ENCODE results near the gene SDE2. TPM values are rescaled to one million over a fixed set of nuclear protein-coding genes. Genes with fewer than 3 reads are reported as not detected.

The SDE2 gene
- polyA plus RNA-seq, 1 donor from 2014 or later = 18.6 TPM

DNA sequence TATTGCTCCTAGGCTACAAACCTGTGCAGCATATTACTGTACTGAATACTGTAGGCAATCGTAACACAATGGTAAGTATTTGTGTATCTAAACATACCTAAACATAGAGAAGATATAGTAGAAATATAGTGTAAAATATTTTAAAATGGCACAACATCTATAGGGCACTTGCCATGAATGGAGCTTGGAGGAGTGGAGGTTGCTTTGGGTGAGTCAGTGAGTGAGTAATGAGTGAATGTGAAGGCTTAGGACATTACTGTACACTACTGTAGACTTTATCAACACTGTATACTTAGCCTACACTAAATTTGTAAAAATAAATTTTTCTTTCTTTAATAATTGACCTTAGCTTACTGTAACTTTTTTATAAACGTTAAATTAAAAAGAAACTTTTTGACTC lies 66.1 kb downstream of the SDE2 start:
- H2AFZ ChIP-seq (ENCODE audit: low read depth, low read length) = no peak overlapping the region
- H3K9ac ChIP-seq (ENCODE audit: low read length) = no peak overlapping the region
- no peak overlapping the region for H3K27ac ChIP-seq (ENCODE audit: low read length)
- no peaks in the 10 kb centered on the region for H3F3A ChIP-seq (ENCODE audit: insufficient read depth, low read length, poor library complexity, severe bottlenecking)
- TF ChIP-seq EZH2 (IDR thresholded peaks at IDR 0.05; ENCODE audit: borderline replicate concordance, insufficient read depth, low read length, poor library complexity, severe bottlenecking) (no peak), RAD21 (conservative IDR thresholded peaks at IDR 0.05) (no peak), TAF1 (IDR thresholded peaks at IDR 0.05; ENCODE audit: low read depth) (no peak), MXI1 (conservative IDR thresholded peaks at IDR 0.05; ENCODE audit: poor library complexity, severe bottlenecking) (no peak), SMC3 (conservative IDR thresholded peaks at IDR 0.05; ENCODE audit: poor library complexity) (no peak)
- TF ChIP-seq, protein P1, sequence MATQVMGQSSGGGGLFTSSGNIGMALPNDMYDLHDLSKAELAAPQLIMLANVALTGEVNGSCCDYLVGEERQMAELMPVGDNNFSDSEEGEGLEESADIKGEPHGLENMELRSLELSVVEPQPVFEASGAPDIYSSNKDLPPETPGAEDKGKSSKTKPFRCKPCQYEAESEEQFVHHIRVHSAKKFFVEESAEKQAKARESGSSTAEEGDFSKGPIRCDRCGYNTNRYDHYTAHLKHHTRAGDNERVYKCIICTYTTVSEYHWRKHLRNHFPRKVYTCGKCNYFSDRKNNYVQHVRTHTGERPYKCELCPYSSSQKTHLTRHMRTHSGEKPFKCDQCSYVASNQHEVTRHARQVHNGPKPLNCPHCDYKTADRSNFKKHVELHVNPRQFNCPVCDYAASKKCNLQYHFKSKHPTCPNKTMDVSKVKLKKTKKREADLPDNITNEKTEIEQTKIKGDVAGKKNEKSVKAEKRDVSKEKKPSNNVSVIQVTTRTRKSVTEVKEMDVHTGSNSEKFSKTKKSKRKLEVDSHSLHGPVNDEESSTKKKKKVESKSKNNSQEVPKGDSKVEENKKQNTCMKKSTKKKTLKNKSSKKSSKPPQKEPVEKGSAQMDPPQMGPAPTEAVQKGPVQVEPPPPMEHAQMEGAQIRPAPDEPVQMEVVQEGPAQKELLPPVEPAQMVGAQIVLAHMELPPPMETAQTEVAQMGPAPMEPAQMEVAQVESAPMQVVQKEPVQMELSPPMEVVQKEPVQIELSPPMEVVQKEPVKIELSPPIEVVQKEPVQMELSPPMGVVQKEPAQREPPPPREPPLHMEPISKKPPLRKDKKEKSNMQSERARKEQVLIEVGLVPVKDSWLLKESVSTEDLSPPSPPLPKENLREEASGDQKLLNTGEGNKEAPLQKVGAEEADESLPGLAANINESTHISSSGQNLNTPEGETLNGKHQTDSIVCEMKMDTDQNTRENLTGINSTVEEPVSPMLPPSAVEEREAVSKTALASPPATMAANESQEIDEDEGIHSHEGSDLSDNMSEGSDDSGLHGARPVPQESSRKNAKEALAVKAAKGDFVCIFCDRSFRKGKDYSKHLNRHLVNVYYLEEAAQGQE (IDR thresholded peaks at IDR 0.05; ENCODE audit: borderline replicate concordance) = no peak
- H3K36me3 ChIP-seq (ENCODE audit: insufficient read depth, low read length) = no peaks in the 10 kb centered on the region
- H3K9me3 ChIP-seq (ENCODE audit: low read length) = no peaks in the 10 kb centered on the region
- H4K20me1 ChIP-seq (ENCODE audit: insufficient read depth) = no peaks in the 10 kb centered on the region
- H3K4me3 ChIP-seq (ENCODE audit: low read length) = no peak overlapping the region
- H3K9me2 ChIP-seq (ENCODE audit: insufficient read depth, low read length) = no peaks in the 10 kb centered on the region
- H3K27me3 ChIP-seq (ENCODE audit: insufficient read depth, low read depth, low read length) = no peaks in the 10 kb centered on the region
- no peak overlapping the region for H3K4me2 ChIP-seq (ENCODE audit: low read length)
- H3K79me2 ChIP-seq (replicated peaks; ENCODE audit: insufficient read depth, low read length) = no peaks in the 10 kb centered on the region

Small RNA genes within 50 kb of the gene (small RNA-seq; reads per million reads assigned to genes)
- gene AL117348.1 = 0 reads per million in 3 experiments
- gene NDUFA3P3 = 0 reads per million in 3 experiments

Other genes starting within 250 kb of the SDE2 start
- 1,603 and 1,838 TPM in 2 replicates for gene SRP9, start 221.5 kb downstream of the SDE2 start, polyA plus RNA-seq
- 7.5 and 8.7 TPM in 2 replicates for gene EPHX1, start 189.2 kb downstream of the SDE2 start, polyA plus RNA-seq
- not detected in 2 replicates for gene TMEM63A, start 117.0 kb downstream of the SDE2 start, polyA plus RNA-seq
- gene LEFTY1, start 110.2 kb downstream of the SDE2 start, polyA plus RNA-seq = 2.7 and 4.1 TPM in 2 replicates
- 51.5 and 52.7 TPM in 2 replicates for gene PYCR2, start 75.1 kb downstream of the SDE2 start, polyA plus RNA-seq
- gene LEFTY2, start 58.1 kb downstream of the SDE2 start, polyA plus RNA-seq = not detected in 2 replicates
- 2,069 and 2,124 TPM in 2 replicates for gene H3-3A, start 63.4 kb upstream of the SDE2 start, polyA plus RNA-seq
- 27.6 and 30.8 TPM in 2 replicates for gene ACBD3, start 187.4 kb upstream of the SDE2 start, polyA plus RNA-seq
- not detected in 2 replicates for gene MIXL1, start 224.3 kb upstream of the SDE2 start, polyA plus RNA-seq